Gastrocnemius medialis (tissue), 4 donors: ENCODE data around the gene DNAH17.

ENCODE experiments used
- CTCF ChIP-seq, 5 experiments: fragments of 450-650 bp in 3 of 5; fragments of 200-600 bp in 2 of 5; sonication (generic) in 2 of 5; IDR thresholded peaks in 4 of 5; conservative IDR thresholded peaks in 1 of 5; 1 replicate in 4 of 5; 2 replicates in 1 of 5; pipeline ENCODE4 v1.5.1; 2016 to 2019; ENCODE audit warnings: antibody characterized with exemption in 5 of 5, mild to moderate bottlenecking in 3 of 5, moderate library complexity in 3 of 5
- POLR2A ChIP-seq, 2 donors: fragments of 450-650 bp; IDR thresholded peaks; one replicate each; pipeline ENCODE4 v1.6.1; 2017; ENCODE audit warnings: antibody characterized with exemption in 2 of 2, mild to moderate bottlenecking in 2 of 2, moderate library complexity in 2 of 2

GRCh38 chr17:78504156-78504925 is 72.9 kb downstream of the DNAH17 start:
- no peak for TF ChIP-seq CTCF (IDR thresholded peaks at IDR 0.05 in 4 of 5, conservative IDR thresholded peaks at IDR 0.05 in 1 of 5)
- TF ChIP-seq POLR2A (IDR thresholded peaks at IDR 0.05), result no peak
